GM23338 (cell line): Measurements from ENCODE around the gene ZNF106. TPM values are rescaled to one million over a fixed set of nuclear protein-coding genes. Genes with fewer than 3 reads are reported as not detected.

Experiments
- ATAC-seq: fragments of 200-7000 bp; cut with Tn5 transposase; 3 replicates; pipeline ENCODE4 v1.9.1; 2020
- DNase-seq: peaks from one replicate; pipeline ENCODE4 v3.0.0-alpha.2; 2015; ENCODE audit warnings: low spot score
- H2AFZ ChIP-seq: fragments of 200-600 bp; sonication (generic); 2 replicates; pipeline ENCODE4 v1.8.0; 2016; ENCODE audit warnings: antibody characterized with exemption, mild to moderate bottlenecking, moderate library complexity
- H3F3A ChIP-seq: fragments of 200-600 bp; sonication (generic); replicated peaks from 2 replicates; pipeline ENCODE4 v1.8.0; 2017; ENCODE audit warnings: antibody characterized with exemption, mixed run types, low read depth
- H3K27ac ChIP-seq: fragments of 200-600 bp; sonication (generic); 2 replicates; pipeline ENCODE4 v1.6.1; 2016; ENCODE audit warnings: low read depth
- H3K27me3 ChIP-seq: fragments of 200-600 bp; sonication (generic); 2 replicates; pipeline ENCODE4 v1.8.0; 2016; ENCODE audit warnings: mild to moderate bottlenecking, mixed run types, moderate library complexity; ENCODE audit not compliant: insufficient read depth
- H3K36me3 ChIP-seq: fragments of 200-600 bp; sonication (generic); 2 replicates; pipeline ENCODE4 v1.8.0; 2016; ENCODE audit warnings: mild to moderate bottlenecking; ENCODE audit not compliant: insufficient read depth
- H3K4me1 ChIP-seq: fragments of 200-600 bp; sonication (generic); 2 replicates; pipeline ENCODE4 v1.8.0; 2016; ENCODE audit warnings: mild to moderate bottlenecking, moderate library complexity; ENCODE audit not compliant: insufficient read depth
- H3K4me2 ChIP-seq: fragments of 200-600 bp; sonication (generic); 2 replicates; pipeline ENCODE4 v1.7.1; 2017; ENCODE audit warnings: mixed run types
- H3K4me3 ChIP-seq: fragments of 200-600 bp; sonication (generic); 2 replicates; pipeline ENCODE4 v1.6.1; 2016; ENCODE audit warnings: mixed run types
- H3K79me2 ChIP-seq: fragments of 200-600 bp; sonication (generic); replicated peaks from 2 replicates; pipeline ENCODE4 v1.8.0; 2017; ENCODE audit warnings: mild to moderate bottlenecking; ENCODE audit not compliant: insufficient read depth
- H3K9me2 ChIP-seq: fragments of 200-600 bp; sonication (generic); 2 replicates; pipeline ENCODE4 v1.8.0; 2017; ENCODE audit not compliant: insufficient read depth
- H4K20me1 ChIP-seq: fragments of 200-600 bp; sonication (generic); replicated peaks from 2 replicates; pipeline ENCODE4 v1.8.0; 2017; ENCODE audit warnings: mild to moderate bottlenecking; ENCODE audit not compliant: insufficient read depth
- H3K27ac Mint-ChIP-seq: 2 replicates; pipeline ENCODE4 v1.8.0; 2020; ENCODE audit warnings: inconsistent platforms, mild to moderate bottlenecking, moderate library complexity, mixed read lengths
- H3K27me3 Mint-ChIP-seq: 3 replicates; pipeline ENCODE4 v1.8.0; 2022; ENCODE audit warnings: low read depth, mild to moderate bottlenecking, moderate library complexity, mixed read lengths, inconsistent platforms; ENCODE audit not compliant: insufficient read depth, poor library complexity
- H3K36me3 Mint-ChIP-seq: 3 replicates; pipeline ENCODE4 v1.8.0; 2021; ENCODE audit warnings: low read depth, mild to moderate bottlenecking, inconsistent platforms, moderate library complexity, mixed read lengths
- H3K4me1 Mint-ChIP-seq: 3 replicates; pipeline ENCODE4 v1.8.0; 2020; ENCODE audit warnings: mild to moderate bottlenecking, inconsistent platforms, mixed read lengths
- H3K4me3 Mint-ChIP-seq: 3 replicates; pipeline ENCODE4 v1.8.0; 2021; ENCODE audit warnings: moderate library complexity, mild to moderate bottlenecking, inconsistent platforms, mixed read lengths
- H3K9me3 Mint-ChIP-seq: 3 replicates; pipeline ENCODE4 v1.8.0; 2020; ENCODE audit warnings: moderate library complexity, mild to moderate bottlenecking, inconsistent platforms, mixed read lengths
- CREB1 ChIP-seq: fragments of 250-450 bp; sonication (Bioruptor Pico); IDR thresholded peaks from 2 replicates; pipeline ENCODE4 v1.5.0; 2020; ENCODE audit warnings: low read depth, mild to moderate bottlenecking, moderate library complexity
- CTCF ChIP-seq, 2 experiments: fragments of 200-600 bp in 1 of 2; sonication (generic) in 1 of 2; conservative IDR thresholded peaks; 2 replicates each; pipeline versions ENCODE4 v1.5.1 to v1.6.1; 2016 to 2017; ENCODE audit warnings: antibody characterized with exemption in 2 of 2, low read depth in 2 of 2, mild to moderate bottlenecking in 2 of 2, moderate library complexity in 1 of 2
- ETS1 ChIP-seq: IDR thresholded peaks from 2 replicates; pipeline ENCODE4 v1.6.1; 2016; ENCODE audit warnings: antibody characterized with exemption
- EZH2 ChIP-seq: fragments of 200-600 bp; sonication (generic); IDR thresholded peaks from one replicate; pipeline ENCODE4 v1.8.0; 2017; ENCODE audit warnings: antibody characterized with exemption, mild to moderate bottlenecking, low read depth; ENCODE audit not compliant: unreplicated experiment
- EZH2phosphoT487 ChIP-seq: fragments of 200-600 bp; sonication (generic); IDR thresholded peaks from one replicate; pipeline ENCODE4 v1.8.1; 2018; ENCODE audit warnings: antibody characterized with exemption; ENCODE audit not compliant: unreplicated experiment
- JUNB ChIP-seq: IDR thresholded peaks from one replicate; pipeline ENCODE4 v1.6.1; 2016; ENCODE audit warnings: antibody characterized with exemption; ENCODE audit not compliant: unreplicated experiment
- NANOG ChIP-seq: IDR thresholded peaks from 2 replicates; pipeline ENCODE4 v1.6.1; 2016; ENCODE audit warnings: antibody characterized with exemption, borderline replicate concordance
- POLR2AphosphoS5 ChIP-seq: IDR thresholded peaks from 2 replicates; pipeline ENCODE4 v1.6.1; 2016; ENCODE audit warnings: antibody characterized with exemption, low read depth
- REST ChIP-seq: IDR thresholded peaks from one replicate; pipeline ENCODE4 v1.6.1; 2018; ENCODE audit warnings: antibody characterized with exemption; ENCODE audit not compliant: unreplicated experiment
- STAT1 ChIP-seq: IDR thresholded peaks from one replicate; pipeline ENCODE4 v1.6.1; 2016; ENCODE audit warnings: antibody characterized with exemption; ENCODE audit not compliant: unreplicated experiment
- ZNF114 ChIP-seq: fragments of 250-450 bp; sonication (Bioruptor Pico); IDR thresholded peaks from 2 replicates; pipeline ENCODE4 v1.5.0; 2020; ENCODE audit warnings: mild to moderate bottlenecking, moderate library complexity
- ZNF331 ChIP-seq: fragments of 250-450 bp; sonication (Bioruptor Pico); IDR thresholded peaks from 2 replicates; pipeline ENCODE4 v1.5.0; 2020; ENCODE audit warnings: low read depth, mild to moderate bottlenecking, moderate library complexity
- ZNF462 ChIP-seq: fragments of 250-450 bp; sonication (Bioruptor Pico); IDR thresholded peaks from 2 replicates; pipeline ENCODE4 v1.5.0; 2020; ENCODE audit warnings: mild to moderate bottlenecking, moderate library complexity
- polyA plus RNA-seq: library from polyadenylated mRNA; unstranded; fragments of >200 nt; fragmentation: Nextera tagmentation; extraction: Ambion mirVana; gene quantifications from 2 replicates; pipeline ENCODE4 v1.2.1, GENCODE V29; 2016
- total RNA-seq: library from RNA; depleted of rRNA; stranded (reverse); fragments of >200 nt; shearing (Covaris generic); gene quantifications from 2 replicates; pipeline ENCODE4 v1.2.3, GENCODE V29; 2014

ZNF106 gene
- total and polyA plus RNA-seq, 2 experiments from 2014 or later: 48.0 to 53.7 TPM

- no peak for TF ChIP-seq EZH2
- TF ChIP-seq POLR2AphosphoS5: no peak
- TF ChIP-seq CREB1 (CRISPR knock-in tag): no peak
- TF ChIP-seq NANOG: no peak
Observed at GRCh38 chr15:42421376-42421775, 69.6 kb downstream of the ZNF106 start (continued).

GRCh38 chr15:42419369-42419768 lies 71.6 kb downstream of the ZNF106 start:
- Mint-ChIP-seq H3K4me1 (no peaks in the 10 kb centered on the region), H3K9me3 (no peaks in the 10 kb centered on the region)
- H4K20me1 ChIP-seq: no peaks in the 10 kb centered on the region

More at GRCh38 chr15:42419369-42419768, 71.6 kb downstream of the ZNF106 start:
- Mint-ChIP-seq H3K27ac (no peak overlapping the region), H3K27me3 (no peaks in the 10 kb centered on the region), H3K36me3 (peaks cover 50% of the 10 kb centered on the region), H3K4me3 (no peak overlapping the region)
- no peak for ATAC-seq
- H3K9me2 ChIP-seq: no peaks in the 10 kb centered on the region
- no peak overlapping the region for H2AFZ ChIP-seq
- H3K4me2 ChIP-seq: no peak overlapping the region
- TF ChIP-seq EZH2 (no peak), REST (no peak), CTCF (conservative IDR thresholded peaks at IDR 0.05; ENCODE audit: low read depth in 2 of 2) (no peak), POLR2AphosphoS5 (no peak), CREB1 (CRISPR knock-in tag) (no peak), ZNF114 (no peak), EZH2phosphoT487 (no peak), NANOG (no peak), ETS1 (no peak), ZNF462 (CRISPR knock-in tag) (no peak), JUNB (no peak), ZNF331 (CRISPR knock-in tag) (no peak), STAT1 (no peak)
- no peaks in the 10 kb centered on the region for H3K27me3 ChIP-seq
- peaks cover 22% of the 10 kb centered on the region for H3K36me3 ChIP-seq
- no peak for DNase-seq
- H3K27ac ChIP-seq: no peak overlapping the region
- no peaks in the 10 kb centered on the region for H3K4me1 ChIP-seq
- H3F3A ChIP-seq: no peaks in the 10 kb centered on the region
- no peaks in the 10 kb centered on the region for H3K79me2 ChIP-seq
- no peak overlapping the region for H3K4me3 ChIP-seq
